M059J (cell line): ENCODE measurements around the gene CYP27C1. TPM values are rescaled to one million over a fixed set of nuclear protein-coding genes. Genes with fewer than 3 reads are reported as not detected.
"Not testable (repeated sequence)": the region's sequence is repeated elsewhere in the genome, so short reads cannot be mapped to it uniquely, and the experiment has no call there.

ENCODE experiments used
- DNase-seq: peaks from one replicate; pipeline ENCODE4 v3.0.0-alpha.2; 2012; ENCODE audit warnings: low read depth
- total RNA-seq: library from RNA; depleted of rRNA; stranded (reverse); fragments of >200 nt; shearing (Covaris generic); gene quantifications from 2 replicates; pipeline ENCODE4 v1.2.3, GENCODE V29; 2014

CYP27C1 gene
- total RNA-seq, 1 experiment from 2014 or later: 0.96 TPM

GRCh38 chr2:127224135-127224534 is 4.0 kb upstream of the CYP27C1 start:
- not testable (repeated sequence) for DNase-seq

DNA sequence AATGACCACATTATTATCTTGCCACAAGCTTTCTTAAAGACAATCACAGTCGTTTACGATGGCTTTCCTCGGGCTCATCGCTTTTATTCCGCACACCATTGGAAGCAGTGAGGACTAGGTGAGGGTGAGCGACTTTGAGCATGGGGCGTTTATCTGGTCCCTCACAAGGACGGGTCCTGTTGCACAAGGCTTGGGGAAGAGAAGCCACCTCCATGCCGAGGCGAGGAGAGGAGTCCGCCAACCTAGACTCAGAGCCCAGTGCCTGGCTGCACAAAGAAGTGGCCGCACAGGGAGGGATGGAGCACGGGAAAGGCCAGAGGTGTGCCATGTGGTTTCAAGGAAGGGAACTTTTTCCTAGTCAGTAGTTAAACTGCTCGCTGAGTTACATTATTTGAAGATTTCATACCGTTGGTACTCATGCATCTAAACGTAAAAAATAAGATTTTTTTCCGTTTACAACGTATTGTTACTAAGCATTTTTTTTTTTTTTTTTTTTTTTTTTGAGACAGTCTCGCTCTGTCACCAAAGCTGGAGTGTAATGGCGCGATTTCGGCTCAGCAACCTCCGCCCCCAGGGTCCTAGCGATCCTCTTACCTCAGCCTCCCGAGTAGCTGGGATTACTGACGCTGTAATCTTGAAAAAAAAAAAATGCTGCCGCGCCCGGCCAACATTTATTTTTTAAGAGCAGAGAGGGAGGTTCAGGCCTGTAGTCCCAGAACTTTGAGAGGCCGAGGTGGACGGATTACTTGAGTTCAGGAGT is 849 bp upstream of the CYP27C1 start:
- DNase-seq: peak; percentile 22

DNA sequence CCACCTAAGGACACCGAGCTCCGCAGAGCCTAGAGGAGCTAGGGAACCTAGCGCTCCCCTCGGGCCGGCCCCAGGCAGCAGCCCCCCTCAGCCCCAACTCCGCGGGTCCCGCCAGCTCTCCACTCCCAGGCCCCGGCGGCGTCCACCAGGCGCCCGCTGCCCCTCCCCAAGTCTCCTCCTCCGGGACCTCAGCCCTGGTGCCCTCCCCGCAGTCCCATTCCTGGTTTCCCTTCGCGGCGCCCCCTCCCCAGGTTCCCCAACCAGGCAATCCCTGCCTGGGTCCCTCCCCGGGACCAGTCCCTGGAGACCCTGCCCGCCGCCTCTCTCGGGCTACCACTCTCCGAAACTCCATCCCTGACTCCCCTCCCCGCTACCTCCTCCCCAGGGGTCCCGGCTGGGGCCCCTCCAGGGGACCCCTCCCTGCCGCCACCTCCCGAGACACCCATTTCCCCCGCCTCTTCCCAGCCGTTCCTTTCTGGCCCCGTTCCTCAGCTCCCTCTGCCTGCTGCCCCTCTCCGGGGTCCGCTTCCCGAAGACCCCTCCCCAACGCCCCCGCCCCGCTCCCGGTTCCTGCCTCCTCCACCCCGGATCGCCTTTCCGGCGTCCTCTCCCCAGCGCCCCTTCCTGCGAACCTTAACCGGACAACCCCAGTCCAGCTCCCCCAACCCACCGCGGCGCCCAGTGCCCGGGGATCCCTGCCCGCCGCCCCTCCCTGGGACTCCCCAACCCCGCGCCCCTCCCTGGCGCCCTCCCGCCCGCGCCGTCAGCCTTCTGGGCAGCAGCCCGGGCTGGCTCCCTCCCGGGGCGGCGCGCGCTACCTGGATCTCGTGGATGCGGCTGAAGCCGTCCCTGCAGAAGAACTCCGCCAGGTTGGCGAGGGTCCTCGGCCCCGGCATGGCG is 678 bp downstream of the CYP27C1 start:
- peak; percentile 38 for DNase-seq

GRCh38 chr2:127218812-127219170 is 1.3 kb downstream of the CYP27C1 start:
- DNase-seq: no peak

- DNase-seq: peak; percentile 94
Measured at GRCh38 chr2:127217470-127218325, 2.4 kb downstream of the CYP27C1 start.

GRCh38 chr2:127216593-127216992 is 3.5 kb downstream of the CYP27C1 start:
- no peak for DNase-seq

GRCh38 chr2:127216095-127216494 is 4.0 kb downstream of the CYP27C1 start:
- DNase-seq: no peak

GRCh38 chr2:127214201-127214600 is 5.9 kb downstream of the CYP27C1 start:
- DNase-seq: not testable (repeated sequence)

- DNase-seq: peak; percentile 82
Measured at GRCh38 chr2:127208313-127208712, 11.8 kb downstream of the CYP27C1 start.

DNA sequence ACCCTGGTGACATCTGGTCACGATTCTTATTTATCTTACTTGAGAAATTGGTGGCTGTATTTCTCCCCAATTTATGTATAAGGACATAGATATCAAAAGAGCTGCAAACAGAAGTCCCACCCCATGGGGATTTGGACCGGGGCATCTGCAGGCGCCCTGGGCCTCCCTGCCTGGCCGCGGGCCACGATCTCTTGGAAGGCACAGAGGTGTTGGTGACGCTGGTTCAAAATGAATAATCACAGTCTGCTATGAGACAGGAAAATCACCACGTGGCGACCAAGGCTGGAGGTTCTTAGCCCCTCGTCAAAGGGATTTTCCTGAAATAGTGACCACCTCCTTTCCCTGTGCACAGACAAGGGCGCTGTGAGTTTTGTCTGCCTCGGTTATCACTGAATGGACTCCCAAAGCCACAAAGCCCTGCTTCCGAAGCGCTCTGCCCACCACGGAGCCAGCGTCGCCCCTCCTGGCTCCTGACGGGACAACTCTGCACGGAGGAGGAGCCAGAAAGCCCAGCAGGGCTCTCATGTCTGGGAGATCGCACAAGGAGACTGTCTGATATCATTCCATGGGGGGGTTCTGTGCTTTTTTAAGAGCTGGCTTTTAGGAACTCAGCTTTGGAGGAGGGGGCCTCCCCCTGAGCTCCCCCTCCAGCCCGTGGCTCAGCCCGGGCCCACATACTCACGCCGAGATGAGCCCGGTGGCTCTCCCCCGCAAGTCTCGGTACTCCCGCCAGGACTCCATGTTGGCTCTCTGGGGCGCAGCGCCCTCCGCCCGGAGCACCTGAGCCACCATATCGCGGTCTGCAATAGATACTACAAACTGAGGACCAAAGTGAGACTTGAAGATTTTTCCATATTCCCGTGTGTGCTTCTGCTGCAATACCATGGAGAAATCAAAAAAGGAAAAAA is 14.6 kb downstream of the CYP27C1 start:
- no peak for DNase-seq

- DNase-seq: no peak
Measured at GRCh38 chr2:127201452-127201851, 18.6 kb downstream of the CYP27C1 start.

- no peak for DNase-seq
Measured at GRCh38 chr2:127200962-127201361, 19.1 kb downstream of the CYP27C1 start.

DNA sequence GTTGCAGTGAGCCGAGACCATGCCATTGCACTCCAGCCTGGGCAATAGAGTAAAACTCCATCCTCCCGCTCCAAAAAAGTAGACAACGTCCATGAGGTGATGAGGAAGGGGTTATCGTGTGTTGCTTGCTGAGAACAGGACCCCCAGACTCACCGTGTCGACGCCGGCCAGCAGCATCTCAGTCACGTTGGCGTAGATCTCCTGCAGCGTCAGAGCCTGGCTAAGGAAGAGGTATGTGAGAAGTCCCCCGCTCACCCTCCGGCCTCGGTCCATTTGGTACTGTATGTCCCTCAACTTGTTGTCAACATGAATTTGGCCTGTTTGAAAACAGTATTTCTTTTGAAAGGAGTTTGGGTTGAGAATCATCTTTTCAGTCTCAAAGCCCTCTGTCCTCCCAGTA is 20.9 kb downstream of the CYP27C1 start:
- no peak for DNase-seq

DNA sequence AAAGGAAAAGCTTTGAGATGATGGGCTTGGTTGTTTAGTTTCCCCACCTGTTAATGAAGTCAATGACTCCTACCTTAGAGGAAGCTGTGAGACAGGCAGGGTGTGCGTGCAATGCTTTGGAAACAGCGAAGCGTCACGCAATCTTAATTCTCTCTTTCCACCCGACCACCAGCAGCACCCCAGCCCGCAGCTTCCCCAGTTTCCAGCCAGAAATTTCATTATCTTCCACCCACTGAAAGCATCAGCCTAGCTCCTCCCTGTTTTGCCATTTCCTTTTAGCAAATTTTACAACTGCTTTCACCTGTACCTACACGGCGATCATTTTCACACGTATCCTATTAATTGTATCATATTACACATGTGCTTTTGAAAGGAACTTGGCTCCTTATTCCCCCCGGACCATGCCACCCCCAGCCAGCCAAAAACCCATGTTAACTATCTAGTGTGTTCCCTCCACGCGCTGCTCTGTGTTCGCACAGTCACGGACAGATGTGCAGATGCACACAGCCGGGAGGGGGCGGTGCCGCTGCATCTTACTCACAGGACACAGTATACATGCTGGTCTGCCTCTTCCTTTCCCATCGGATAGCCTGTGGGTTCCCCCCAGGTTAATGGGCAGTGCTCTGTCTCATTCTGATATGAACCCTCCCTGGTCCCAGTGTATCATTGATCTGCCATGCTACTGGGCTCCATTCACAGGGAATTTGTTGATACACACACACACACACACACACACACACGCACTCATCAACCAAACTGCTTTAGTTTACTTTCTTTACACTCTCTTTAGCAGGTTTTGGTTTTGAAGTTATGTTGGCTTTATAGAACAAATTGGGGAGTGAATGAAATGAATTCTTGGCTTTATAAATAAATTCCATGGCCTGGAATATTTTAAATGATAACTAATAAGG is 22.4 kb downstream of the CYP27C1 start:
- peak; percentile 63 for DNase-seq

- DNase-seq: peak; percentile 10
Measured at GRCh38 chr2:127196998-127197397, 23.1 kb downstream of the CYP27C1 start.

DNA sequence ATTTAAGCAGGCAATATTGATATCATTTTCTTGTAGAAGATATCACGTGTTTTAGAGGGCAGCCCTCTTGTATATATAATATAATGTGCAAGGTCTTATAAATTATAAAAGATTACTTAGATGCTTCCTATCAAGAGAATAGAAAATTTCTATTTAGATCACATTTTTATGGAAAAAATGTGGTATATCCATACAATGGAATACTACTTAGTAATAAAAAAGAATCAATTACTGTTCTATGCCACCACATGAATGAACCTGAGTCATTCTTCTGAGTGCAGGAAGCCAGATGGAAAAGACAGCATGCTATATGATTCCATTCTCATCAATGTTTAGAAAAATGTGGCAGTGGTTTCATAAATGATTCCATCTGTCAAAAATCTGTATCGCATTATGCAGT is 23.6 kb downstream of the CYP27C1 start:
- no peak for DNase-seq

GRCh38 chr2:127195140-127196074 is 24.7 kb downstream of the CYP27C1 start:
- no peak for DNase-seq

DNA sequence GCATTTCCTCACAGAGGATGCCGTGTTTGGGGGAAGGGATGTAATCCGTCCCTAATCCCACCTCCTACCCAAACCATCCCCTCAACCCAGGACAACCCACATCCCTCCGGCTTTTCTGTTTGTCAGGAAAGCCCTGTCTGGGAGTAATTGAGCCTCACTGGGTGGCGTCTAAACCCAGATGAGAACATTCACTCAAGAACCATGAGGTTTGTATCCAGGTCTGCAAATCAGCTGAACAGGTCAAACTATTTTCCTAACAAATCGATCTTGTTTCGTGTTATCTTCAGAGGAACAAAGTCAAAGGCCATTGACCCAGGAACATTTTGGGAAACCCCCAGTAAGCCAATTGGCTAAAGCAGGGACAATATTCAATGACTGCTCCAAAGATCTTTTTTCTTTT is 25.7 kb downstream of the CYP27C1 start:
- no peak for DNase-seq

- DNase-seq: no peak
Measured at GRCh38 chr2:127193967-127194280, 26.2 kb downstream of the CYP27C1 start.
